ENCODE measurements around the gene PAPSS2. TPM values are rescaled to one million over a fixed set of nuclear protein-coding genes. Genes with fewer than 3 reads are reported as not detected.

The PAPSS2 gene
- total RNA-seq, result 91.2 and 106 TPM in 2 replicates

DNA sequence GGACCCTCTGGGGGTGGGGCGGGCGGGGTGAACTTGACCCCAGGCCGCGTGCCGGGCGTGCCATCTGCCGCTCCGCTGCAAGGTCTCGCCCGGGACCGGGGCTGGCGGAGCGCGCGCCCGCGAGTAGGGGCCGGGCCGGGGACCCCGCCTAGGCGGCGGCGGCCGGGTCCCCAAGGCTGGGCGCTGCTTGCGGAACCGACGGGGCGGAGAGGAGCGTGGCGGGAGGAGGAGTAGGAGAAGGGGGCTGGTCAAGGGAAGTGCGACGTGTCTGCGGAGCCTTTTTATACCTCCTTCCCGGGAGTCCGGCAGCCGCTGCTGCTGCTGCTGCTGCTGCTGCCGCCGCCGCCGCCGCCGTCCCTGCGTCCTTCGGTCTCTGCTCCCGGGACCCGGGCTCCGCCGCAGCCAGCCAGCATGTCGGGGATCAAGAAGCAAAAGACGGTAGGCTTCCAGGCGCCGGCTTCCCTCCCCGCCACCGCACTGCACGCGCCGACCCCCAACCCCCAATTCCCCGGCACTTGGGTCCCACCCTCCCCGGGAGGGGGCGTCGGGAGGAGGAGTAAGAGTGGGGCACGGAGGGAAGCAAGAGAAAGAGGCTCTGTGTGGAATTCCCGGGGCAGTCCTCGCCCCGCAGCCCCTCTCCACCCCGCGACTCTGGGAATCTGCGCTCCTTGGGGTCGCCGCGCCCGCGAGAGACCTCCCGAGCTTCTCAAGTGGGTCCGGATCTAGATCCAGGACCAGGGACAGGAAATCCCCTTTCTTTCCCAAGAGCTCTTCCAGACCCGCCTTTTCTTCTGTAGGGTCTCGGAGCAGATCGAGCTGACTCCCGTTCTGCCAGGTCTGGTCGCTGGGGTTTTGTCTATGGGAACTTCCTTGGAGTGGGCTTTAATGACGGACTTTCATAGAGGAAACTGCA is at the start of gene PAPSS2:
Gene PAPSS2 (plus strand): TSS at position 308 of the 913 bp plus-strand sequence. CDS start 104 bp downstream, at position 412.

Other genes starting within 250 kb of the PAPSS2 start
- 28.5 and 32.1 TPM in 2 replicates for gene MINPP1, start 155.0 kb upstream of the PAPSS2 start, total RNA-seq
- gene ATAD1, start 158.3 kb downstream of the PAPSS2 start, total RNA-seq, result 46.9 and 48.3 TPM in 2 replicates
- gene KLLN, start 203.7 kb downstream of the PAPSS2 start, total RNA-seq, result 0.39 and 0.54 TPM in 2 replicates
- gene PTEN, start 203.7 kb downstream of the PAPSS2 start, total RNA-seq, result 134 and 142 TPM in 2 replicates

Measured in articular chondrocyte of knee joint (primary cell).